GM12873 (cell line): Measurements from ENCODE around the gene MRPS23.

Experiments
- TF ChIP-seq, protein P1 (sequence below): IDR thresholded peaks from 2 replicates; pipeline ENCODE4 v1.5.1; 2012; ENCODE audit warnings: low read depth, mild to moderate bottlenecking, moderate library complexity, low read length, control low read depth; ENCODE audit not compliant: insufficient read depth; ENCODE audit errors: missing control alignments

Gene MRPS23

DNA sequence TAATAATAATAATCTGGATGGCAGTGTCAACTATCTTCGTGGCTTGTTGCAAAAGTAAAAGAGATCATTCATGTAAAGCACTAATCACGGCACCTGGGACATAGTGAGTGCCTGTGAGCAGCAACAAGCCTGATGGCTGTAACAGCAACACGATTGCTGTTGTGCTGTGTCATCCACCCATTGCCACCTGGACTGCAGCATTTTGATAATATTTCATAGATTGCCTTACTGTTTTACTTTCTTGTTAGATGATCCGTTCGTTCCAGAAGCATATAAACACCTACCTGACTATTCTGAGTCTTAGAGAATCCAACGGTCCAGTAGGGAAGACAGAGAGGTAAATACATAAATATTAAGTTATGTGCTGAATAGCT is 3.1 kb upstream of the MRPS23 start:
- TF ChIP-seq, protein P1, sequence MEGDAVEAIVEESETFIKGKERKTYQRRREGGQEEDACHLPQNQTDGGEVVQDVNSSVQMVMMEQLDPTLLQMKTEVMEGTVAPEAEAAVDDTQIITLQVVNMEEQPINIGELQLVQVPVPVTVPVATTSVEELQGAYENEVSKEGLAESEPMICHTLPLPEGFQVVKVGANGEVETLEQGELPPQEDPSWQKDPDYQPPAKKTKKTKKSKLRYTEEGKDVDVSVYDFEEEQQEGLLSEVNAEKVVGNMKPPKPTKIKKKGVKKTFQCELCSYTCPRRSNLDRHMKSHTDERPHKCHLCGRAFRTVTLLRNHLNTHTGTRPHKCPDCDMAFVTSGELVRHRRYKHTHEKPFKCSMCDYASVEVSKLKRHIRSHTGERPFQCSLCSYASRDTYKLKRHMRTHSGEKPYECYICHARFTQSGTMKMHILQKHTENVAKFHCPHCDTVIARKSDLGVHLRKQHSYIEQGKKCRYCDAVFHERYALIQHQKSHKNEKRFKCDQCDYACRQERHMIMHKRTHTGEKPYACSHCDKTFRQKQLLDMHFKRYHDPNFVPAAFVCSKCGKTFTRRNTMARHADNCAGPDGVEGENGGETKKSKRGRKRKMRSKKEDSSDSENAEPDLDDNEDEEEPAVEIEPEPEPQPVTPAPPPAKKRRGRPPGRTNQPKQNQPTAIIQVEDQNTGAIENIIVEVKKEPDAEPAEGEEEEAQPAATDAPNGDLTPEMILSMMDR: no peak

DNA sequence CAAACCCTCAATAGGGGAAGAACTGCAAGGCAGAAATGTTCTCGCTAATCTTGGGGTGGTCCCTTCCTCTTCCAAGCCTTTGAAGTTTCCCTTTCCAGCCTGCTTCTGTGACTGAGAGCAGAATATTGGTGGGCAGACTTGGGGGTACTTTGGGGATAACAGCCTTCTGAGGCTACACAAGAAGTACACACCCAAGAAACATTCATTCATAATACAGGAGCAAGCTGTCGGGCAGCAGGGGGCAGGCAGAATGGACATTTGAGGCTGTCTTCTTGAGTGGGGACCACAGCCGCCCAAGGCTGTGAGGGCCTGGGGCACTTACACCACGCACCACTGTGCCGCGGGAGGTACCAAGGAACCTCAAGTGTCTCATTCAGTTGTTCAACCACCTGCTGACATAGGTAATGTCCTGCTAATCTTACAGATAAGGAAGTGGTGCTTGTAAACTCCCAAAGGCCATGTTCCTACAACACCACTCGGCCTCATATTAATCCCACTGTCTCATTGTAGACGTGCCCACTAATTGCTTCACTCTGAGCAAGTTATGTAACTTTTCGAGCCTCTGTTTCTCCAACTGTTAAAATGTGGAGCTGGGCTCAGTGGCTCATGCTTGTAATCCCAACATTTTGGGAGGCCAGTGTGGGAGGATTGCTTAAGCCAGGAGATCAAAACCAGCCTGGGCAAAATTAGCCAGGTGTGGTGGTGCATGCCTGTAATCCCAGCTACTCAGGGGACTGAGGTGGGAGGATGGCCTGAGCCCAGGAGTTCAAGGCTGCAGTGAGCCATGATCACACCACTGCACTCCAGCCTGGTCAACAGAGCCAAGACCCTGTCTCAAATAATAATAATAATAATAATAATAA is 2.5 kb upstream of the MRPS23 start:
- TF ChIP-seq, protein P1: no peak

DNA sequence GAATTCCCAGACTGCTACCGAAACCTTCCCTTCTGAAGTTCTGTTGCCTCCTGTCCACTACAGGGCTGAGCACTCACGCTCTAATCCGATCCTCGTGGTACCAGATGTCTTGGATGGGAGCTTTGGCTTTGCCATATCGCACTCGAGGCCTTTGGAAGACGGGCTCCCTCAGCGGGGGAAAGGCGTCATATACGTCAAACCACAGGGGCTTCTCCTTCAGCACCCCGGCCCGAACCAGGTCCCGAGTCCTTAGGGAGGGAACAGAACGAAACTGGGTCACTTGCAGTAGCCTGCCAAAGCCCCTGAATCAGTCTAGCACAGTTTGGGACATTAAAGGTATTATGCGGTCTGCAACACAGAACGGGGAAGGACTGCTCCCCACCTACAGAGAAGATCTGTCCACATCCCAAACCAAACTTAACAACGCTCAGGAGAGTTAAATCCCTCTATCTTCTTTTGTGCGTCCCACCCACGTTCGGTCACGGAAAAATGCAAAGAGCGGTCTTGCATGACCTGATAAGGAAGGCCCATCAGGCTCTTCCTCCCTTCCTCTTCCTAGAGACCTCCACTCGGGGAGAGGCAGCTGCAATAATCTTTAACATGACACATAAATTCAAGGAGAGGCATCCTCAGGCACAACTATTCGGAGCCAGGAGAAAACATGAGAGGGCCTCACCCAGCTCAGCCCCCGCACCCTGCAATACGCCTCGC is 526 bp downstream of the MRPS23 start:
- TF ChIP-seq, protein P1: no peak

DNA sequence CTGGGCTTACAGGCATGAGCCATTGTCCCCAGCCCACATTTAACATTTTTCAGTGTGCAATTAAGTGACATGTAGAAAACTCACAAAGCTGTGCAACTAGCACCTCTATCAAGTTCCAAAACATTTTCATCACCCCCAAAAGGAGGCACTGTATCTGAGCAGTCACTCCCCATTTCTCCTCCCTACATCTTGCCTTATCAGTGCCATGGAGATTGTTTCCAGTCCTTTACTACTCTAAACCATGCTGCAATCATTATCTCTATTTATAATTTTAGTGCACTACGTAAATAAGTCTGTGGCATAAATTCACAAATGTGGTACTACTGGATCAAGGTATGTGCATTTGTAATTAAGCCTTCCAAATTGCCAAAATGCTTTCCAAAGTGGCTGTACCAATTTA is 7.6 kb downstream of the MRPS23 start:
- TF ChIP-seq, protein P1: no peak

DNA sequence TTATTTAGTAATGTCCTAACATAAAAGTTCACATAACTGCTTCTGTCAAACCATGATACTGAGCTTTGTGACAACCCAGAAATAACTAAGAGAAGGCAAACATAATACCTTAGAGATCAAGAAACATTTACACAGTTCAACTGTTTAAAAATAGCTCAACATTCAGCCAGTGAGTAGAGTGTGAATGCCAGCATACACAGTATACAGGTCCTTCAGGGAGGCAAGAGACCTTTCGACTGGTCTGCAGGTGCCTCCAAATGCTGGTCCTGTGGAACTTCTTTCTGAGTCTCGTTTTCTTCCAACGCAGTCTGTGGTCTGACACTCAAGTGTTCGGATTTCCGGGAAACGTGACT is 10.3 kb downstream of the MRPS23 start:
- TF ChIP-seq, protein P1: no peak

DNA sequence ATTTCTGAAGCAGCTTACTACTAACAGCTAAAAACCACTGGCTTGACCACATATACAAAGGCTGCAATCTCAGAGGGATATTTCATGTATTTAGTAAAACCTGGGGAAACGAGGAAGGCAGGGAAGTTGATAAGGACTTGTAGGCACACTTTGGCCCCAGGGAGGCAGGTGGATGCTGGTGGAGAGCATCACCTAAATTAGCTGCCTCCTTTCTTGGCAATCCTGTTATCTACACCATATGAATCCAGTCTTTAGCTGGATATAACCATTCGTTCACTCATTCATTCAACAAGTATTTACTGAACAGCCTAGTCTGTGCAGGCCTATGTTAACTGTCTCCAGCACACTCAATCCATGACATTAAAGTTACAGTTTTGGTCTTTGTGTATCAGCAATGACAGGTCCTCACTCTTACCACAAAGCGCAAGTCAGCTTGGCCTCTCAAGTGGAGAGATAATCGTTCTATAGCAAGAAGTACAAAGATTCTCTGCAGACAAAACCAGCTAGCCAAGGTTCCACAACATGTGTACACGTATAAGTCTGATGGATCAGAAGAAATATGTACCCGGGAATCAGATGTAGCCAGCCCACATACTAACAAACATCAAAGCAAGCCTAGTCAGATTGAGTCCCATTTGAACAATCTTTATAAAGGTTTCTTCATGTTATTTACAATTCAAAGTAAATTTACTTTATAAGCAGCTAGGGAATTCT is 10.8 kb downstream of the MRPS23 start:
- TF ChIP-seq, protein P1: no peak

DNA sequence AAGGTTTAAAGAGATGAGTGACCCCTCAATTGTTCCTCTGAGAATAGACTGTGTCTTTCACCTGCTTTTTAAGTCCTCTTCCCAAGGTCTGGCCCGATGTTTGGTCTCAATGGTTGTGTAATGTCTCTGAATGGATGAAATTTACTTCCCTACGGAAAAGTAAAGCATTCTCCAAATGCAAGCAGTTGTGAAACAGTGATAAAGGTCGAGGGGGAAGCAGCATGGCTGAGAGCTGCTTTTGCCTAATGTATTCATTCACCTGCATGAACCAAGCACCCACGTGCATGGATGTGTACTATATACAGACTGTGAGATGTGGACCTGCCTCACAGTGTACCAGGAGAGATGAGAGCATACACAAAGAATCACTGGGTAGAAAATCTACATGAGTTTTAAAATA is 11.4 kb downstream of the MRPS23 start:
- TF ChIP-seq, protein P1: no peak
